ENCODE data around the gene SPSB3. TPM values are rescaled to one million over a fixed set of nuclear protein-coding genes. Genes with fewer than 3 reads are reported as not detected.

Gene SPSB3
- total and polyA plus RNA-seq, 9 of the 15 experiments (the other 6 are each of a cell fraction or from before 2014, with no cell fraction given) = 0.39 to 37.4 (median 7.1) TPM

DNA sequence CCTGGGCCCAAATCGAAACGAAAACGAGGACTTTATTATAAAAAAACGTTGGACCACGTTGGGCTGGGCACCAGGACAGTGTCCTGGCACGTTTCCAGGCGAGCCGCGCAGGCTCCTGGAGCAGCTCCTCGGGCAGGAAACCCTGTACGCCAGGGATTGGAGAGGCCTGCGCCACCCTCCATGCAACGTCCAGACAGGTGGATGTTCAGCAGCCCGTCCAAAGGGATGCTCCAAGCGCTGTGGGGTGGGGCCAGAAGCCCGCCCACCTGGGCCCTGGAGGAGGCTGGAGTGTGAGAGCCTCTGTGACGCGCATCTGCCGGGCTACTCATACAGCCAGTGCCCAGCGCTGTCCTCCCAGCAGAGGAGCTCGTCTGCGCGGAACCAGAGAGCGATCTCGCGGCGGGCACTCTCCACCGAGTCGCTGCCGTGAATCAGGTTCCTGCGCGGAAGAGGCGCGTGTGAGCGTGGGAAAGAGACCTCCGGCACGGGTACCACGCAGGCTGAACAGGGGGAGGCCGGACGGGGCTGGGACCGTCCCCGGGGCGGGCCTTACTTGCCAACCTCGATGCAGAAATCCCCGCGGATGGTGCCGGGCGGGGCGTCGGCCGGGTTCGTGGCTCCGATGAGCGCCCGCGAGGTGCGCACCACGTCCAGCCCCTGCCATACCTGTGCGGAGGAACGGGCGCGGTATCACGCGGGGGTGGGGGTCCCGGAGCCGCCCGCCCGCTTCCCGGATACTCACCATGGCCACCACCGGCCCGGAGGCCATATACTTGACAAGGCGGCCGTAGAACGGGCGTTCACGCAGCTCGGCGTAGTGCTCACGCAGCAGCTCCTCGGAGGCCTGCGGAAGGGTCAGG is 11.8 kb downstream of the SPSB3 start (continued):
- no peak for TF ChIP-seq KAT8 (IDR thresholded peaks at IDR 0.05; ENCODE audit: low read depth)
- TF ChIP-seq FOXP4 (CRISPR knock-in tag; IDR thresholded peaks at IDR 0.05; ENCODE audit: borderline replicate concordance) = no peak
- TF ChIP-seq SOX6 (IDR thresholded peaks at IDR 0.05) = no peak
- no peak for TF ChIP-seq ZSCAN32 (CRISPR knock-in tag; IDR thresholded peaks at IDR 0.05)
- TF ChIP-seq PTTG1 (tag; IDR thresholded peaks at IDR 0.05; ENCODE audit: low read depth) = no peak
- TF ChIP-seq HMG20B (CRISPR knock-in tag; IDR thresholded peaks at IDR 0.05) = no peak
- no peak for TF ChIP-seq SMARCE1 (IDR thresholded peaks at IDR 0.05)
- no peak for TF ChIP-seq ZNF175 (CRISPR knock-in tag; IDR thresholded peaks at IDR 0.05; ENCODE audit: low read depth)
- TF ChIP-seq ZBTB33 (CRISPR knock-in tag; IDR thresholded peaks at IDR 0.05) = peak; percentile 87
- TF ChIP-seq, protein P1, sequence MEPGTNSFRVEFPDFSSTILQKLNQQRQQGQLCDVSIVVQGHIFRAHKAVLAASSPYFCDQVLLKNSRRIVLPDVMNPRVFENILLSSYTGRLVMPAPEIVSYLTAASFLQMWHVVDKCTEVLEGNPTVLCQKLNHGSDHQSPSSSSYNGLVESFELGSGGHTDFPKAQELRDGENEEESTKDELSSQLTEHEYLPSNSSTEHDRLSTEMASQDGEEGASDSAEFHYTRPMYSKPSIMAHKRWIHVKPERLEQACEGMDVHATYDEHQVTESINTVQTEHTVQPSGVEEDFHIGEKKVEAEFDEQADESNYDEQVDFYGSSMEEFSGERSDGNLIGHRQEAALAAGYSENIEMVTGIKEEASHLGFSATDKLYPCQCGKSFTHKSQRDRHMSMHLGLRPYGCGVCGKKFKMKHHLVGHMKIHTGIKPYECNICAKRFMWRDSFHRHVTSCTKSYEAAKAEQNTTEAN (CRISPR knock-in tag; IDR thresholded peaks at IDR 0.05) = no peak
- TF ChIP-seq ZNF609 (CRISPR knock-in tag; IDR thresholded peaks at IDR 0.05; ENCODE audit: borderline replicate concordance) = no peak
- no peak for TF ChIP-seq FOXP1 (CRISPR knock-in tag; IDR thresholded peaks at IDR 0.05)
- no peak for TF ChIP-seq RBM14 (IDR thresholded peaks at IDR 0.05; ENCODE audit: borderline replicate concordance, insufficient read depth, low read depth, low read length)

Data from K562 (cell line).